SIG-M5 treated with dmso at 0.1 percent for 504 hours (cell line): ENCODE results near the gene MAP7D3.
"Not testable (repeated sequence)": the region's sequence is repeated elsewhere in the genome, so short reads cannot be mapped to it uniquely, and the experiment has no call there.

Source experiments
- DNase-seq: peaks from one replicate; lab custom pipeline; 2025; ENCODE audit not compliant: unreplicated experiment; lab: John Stamatoyannopoulos, UW

MAP7D3 gene, protein sequence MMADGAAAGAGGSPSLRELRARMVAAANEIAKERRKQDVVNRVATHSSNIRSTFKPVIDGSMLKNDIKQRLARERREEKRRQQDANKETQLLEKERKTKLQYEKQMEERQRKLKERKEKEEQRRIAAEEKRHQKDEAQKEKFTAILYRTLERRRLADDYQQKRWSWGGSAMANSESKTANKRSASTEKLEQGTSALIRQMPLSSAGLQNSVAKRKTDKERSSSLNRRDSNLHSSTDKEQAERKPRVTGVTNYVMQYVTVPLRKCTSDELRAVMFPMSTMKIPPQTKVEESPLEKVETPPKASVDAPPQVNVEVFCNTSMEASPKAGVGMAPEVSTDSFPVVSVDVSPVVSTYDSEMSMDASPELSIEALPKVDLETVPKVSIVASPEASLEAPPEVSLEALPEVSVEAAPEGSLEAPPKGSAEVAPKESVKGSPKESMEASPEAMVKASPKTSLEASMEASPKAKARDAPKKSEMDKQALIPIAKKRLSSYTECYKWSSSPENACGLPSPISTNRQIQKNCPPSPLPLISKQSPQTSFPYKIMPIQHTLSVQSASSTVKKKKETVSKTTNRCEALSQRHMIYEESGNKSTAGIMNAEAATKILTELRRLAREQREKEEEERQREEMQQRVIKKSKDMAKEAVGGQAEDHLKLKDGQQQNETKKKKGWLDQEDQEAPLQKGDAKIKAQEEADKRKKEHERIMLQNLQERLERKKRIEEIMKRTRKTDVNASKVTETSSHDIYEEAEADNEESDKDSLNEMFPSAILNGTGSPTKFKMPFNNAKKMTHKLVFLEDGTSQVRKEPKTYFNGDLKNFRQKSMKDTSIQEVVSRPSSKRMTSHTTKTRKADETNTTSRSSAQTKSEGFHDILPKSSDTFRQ

DNA sequence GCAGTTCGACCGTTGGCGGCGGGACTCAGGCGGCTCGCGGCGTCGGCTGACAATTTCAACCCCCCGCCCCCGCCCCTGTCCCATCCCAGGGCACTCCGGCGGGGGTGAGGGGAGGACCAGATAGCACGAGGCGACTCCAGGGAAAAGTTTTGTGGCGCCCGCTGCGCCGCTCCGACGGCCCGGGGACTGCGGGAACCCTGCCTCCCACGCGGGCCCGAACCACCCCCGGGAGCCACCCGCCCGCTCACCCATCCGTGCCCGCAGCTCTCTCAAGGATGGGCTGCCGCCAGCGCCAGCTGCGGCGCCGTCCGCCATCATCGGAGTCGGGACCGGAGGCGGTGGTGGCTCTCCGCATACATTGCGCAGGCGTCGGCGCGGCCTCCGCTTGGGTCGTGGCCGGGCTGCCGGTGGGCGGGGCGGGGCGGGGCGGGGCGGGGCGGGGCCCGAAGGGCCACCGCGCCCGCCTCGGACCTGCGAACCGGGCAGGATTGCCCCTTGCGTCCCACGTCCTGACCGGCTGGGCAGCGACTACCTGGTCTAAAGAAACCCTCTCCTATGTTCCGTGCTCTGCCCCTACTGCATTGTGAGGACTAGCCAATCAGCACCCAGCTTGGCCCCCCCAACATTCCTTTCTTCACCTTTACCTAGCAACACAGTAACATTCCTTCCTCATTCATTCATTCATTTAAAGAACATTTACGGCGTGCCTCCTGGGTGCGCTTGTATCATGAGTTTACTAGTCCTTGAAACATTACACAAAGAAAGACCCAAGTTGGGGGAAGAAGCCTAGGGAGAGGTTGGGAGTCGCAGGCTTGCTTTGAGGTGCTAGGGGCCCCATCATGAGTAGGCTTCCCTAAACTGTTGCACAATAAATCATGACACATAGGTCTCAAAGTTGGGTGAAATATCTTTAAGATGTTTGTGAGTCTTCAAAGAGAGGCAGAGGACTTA is at the start of gene MAP7D3:
Gene MAP7D3 (minus strand): TSS at position 360 of the 951 bp plus-strand sequence. CDS start 42 bp downstream, at position 318.
- DNase-seq, result peak; percentile 69

DNA sequence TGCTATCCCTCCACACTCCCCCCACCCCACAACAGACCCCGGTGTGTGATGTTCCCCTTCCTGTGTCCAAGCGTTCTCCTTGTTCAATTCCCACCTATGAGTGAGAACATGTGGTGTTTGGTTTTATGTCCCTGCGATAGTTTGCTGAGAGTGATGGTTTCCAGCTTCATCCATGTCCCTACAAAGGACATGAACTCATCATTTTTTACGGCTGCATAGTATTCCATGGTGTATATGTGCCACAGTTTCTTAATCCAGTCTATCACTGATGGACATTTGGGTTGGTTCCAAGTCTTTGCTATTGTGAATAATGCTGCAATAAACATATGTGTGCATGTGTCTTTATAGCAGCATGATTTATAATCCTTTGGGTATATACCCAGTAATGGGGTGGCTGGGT is 49.5 kb upstream of the MAP7D3 start, which contains the start of gene ADGRG4:
Gene ADGRG4 (plus strand): TSS at position 243 of the 400 bp plus-strand sequence. CDS start 7,815 bp downstream, outside the sequence.
- DNase-seq, result not testable (repeated sequence)

DNA sequence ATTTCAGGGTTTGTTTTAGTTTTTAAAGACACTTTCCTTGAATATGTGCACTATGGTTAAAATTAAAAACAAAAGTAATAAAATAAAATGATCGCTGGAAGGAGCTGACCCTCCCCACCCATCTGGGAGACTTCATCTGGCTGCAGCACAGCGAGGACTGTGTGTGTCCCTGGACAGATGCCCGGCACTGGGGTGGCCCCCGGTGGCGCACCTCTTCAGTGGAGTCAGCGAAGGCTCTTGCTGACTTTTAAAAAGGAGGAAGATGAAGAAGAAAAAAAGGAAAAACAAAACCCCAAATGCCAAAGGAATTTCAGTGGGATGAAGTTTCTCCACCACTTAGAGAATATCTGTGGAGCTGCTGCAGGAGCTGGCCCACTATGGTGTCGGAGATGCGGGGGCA is 44.2 kb upstream of the MAP7D3 start:
- no peak for DNase-seq

- no peak for DNase-seq
Measured at GRCh38 chrX:136292656-136293055, 41.5 kb upstream of the MAP7D3 start.

- DNase-seq, result no peak
Measured at GRCh38 chrX:136291824-136292223, 40.6 kb upstream of the MAP7D3 start.

DNA sequence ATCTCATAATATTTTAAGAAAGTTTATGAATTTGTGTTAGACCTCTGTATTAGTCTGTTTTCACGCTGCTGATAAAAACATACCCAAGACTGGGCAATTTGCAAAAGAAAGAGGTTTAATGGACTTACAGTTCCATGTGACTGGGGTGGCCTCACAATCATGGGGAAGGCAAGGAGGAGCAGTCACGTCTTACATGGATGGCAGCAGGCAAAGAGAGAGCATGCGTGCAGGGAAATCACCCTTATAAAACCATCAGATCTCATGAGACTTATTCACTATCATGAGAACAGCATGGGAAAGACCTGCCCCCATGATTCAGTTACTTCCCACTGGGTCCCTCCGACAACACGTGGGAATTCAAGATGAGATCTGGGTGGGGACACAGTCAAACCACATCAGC is 35.2 kb upstream of the MAP7D3 start:
- DNase-seq, result not testable (repeated sequence)

- DNase-seq, result no peak
Measured at GRCh38 chrX:136275553-136275952, 24.4 kb upstream of the MAP7D3 start.

DNA sequence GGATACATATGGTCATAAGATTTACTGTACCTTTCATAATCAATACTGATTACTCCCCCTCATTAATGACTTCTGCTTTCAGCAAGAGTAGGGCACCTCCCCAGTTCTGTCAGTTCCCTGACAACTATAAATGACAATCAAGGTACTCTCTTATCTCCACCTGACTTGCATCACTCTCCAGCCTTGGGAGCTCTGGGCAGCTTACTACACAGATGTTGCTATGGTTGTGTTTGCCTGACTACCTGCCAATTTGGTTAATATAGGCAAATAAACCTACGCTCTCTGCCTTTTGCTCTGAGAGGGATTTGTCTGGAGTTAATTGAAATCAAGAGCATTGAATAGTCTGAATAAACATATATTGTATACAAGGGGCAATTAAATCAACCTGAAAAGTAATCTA is 22.8 kb upstream of the MAP7D3 start:
- no peak for DNase-seq

DNA sequence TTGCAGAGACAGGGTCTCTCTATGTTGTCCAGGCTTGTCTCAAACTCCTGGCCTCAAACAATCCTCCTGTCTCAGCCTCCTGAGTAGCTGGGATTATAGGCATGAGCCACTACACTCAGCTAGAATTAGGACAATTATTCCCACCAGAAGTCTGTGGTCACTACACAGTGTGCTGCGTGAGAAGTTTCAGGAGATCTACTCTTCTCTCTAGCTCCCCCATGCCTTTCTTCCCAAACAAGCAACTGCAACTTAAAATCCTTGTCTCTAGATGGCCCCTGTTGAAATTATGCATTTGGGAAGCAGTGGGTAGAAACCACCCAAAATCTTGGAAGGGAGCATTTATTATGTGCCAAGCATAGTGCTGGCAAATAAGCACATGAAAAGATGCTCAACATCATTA is 21.1 kb upstream of the MAP7D3 start:
- no peak for DNase-seq

DNA sequence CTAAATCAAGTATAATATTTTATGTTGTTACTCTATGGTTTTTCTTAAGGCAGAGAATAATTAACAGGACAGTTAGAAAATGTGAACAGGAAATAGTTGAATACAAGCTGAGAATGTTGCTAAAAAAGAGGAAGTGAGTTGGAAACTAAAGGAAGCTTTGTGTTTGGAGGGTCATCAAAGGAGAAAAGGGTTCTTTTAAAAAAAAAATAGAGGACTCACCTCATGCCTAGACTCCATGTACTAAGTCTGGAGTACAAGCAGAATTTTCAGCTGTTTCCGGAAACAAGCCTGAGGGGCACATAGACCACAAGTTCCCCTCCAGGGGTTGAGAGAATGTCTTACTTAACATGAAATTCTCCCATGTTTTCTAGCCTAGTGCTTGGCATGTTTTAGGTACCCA is 20.1 kb upstream of the MAP7D3 start:
- DNase-seq, result peak; percentile 57

GRCh38 chrX:136269921-136270320 is 18.7 kb upstream of the MAP7D3 start:
- DNase-seq, result no peak

GRCh38 chrX:136268051-136269048 is 17.1 kb upstream of the MAP7D3 start:
- no peak for DNase-seq

DNA sequence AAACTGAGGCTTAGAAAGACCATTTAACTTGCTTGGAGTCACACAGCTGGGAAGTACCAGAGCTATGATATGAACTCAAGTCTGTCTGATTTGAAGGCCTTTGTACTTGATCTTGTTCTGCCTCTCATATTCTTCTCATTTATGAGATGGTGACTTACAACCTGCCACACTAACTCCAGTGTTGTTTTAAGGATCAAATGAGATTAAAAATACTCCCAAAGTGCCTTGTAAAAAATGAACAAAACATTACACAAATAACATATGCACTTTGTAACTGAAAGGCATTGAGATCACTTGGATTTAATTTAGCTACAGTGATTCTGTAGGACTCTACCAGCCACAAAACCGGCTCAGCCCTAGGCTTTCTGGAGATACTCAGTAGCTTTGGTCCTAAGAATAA is 15.6 kb upstream of the MAP7D3 start:
- DNase-seq, result no peak

DNA sequence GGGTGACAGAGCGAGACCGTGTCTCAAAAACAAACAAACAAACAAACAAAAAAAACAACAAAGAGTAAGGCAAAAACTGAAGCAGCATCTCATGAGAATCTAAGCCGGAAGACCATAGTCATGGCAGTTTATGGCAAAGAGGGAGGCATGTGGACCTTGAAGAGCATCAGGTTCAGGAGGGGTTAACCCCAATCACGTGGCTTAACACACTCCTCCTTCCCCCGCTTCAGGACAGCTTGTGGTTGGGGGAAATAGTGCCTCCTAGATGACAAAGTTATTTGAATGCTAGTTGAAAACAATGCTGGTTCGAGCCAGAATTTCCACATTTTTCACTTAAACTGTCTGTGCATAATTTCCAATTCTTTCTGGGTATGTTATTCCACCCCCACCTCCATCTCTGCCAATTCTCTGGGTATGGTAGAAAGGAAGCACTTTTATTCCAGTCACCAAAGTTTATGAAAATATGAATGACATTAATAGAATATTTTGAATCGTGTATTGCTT is 11.7 kb upstream of the MAP7D3 start:
- DNase-seq, result no peak

- DNase-seq, result no peak
Measured at GRCh38 chrX:136262243-136262642, 11.0 kb upstream of the MAP7D3 start.

DNA sequence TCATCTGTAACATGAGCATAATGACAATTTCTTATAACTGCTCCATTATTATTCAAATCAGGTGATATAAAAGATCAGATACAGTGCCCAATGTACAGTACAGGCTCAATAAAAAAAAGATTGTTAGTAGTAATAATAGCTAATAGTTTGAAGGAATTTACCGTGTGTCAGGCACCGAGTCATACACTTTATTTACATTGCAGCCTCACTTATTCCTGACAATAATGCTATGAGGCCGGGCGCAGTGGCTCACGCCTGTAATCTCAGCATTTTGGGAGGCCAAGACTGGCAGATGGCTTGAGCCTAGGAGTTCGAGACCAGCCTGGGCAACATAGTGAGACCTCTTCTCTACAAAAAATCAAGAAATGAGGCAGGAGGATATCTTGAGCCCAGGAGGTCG is 10.1 kb upstream of the MAP7D3 start:
- DNase-seq, result no peak

- DNase-seq, result no peak
Measured at GRCh38 chrX:136260776-136261175, 9.6 kb upstream of the MAP7D3 start.

- DNase-seq, result no peak
Measured at GRCh38 chrX:136259543-136259942, 8.3 kb upstream of the MAP7D3 start.

DNA sequence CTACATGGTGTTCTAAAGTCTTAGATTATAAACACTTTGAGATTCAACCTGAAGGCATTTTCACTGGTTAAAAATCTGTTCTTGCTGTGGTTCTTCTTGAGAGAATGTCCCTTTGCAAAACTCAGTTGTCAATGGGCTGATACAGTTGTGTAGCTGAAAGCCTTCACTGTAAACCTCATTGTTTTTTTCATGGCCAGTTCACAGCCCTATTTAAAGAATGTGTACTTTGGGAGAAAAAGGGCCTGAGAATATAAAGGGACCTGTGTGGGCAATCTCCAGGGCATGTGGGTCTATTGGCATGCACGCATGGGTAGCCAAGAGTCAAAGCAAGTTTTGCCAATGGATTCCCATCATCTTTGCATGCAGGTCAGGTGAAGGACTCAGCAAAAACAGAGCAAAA is 7.8 kb upstream of the MAP7D3 start:
- DNase-seq, result no peak
